GM18511 (cell line): Measurements from ENCODE around the gene ZNF428.

Experiments
- ATAC-seq: cut with Tn5 transposase; IDR thresholded peaks from one replicate; pipeline ENCODE4 v1.9.1; 2021; ENCODE audit warnings: mild to moderate bottlenecking, moderate library complexity; ENCODE audit not compliant: unreplicated experiment

ZNF428 gene

DNA sequence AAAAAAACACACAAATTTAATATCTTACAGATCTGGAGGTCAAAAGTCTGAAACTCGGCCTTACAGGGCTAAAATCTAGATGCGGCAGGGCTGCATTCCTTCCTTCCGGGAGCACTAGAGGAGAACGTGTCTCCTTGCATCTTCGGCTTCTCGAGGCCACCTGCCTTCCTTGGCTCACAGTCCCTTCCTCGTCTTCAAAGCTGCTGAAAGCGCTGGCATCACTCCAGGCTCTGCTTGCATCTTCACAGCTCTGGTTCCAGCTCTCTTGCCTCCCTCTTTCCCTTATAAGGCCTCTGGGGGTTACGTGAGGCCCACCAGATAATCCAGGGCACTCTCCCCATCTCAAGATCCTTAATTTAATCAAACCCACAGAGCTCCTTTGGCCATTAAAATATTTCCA is 54.6 kb downstream of the ZNF428 start:
- no peak for ATAC-seq

DNA sequence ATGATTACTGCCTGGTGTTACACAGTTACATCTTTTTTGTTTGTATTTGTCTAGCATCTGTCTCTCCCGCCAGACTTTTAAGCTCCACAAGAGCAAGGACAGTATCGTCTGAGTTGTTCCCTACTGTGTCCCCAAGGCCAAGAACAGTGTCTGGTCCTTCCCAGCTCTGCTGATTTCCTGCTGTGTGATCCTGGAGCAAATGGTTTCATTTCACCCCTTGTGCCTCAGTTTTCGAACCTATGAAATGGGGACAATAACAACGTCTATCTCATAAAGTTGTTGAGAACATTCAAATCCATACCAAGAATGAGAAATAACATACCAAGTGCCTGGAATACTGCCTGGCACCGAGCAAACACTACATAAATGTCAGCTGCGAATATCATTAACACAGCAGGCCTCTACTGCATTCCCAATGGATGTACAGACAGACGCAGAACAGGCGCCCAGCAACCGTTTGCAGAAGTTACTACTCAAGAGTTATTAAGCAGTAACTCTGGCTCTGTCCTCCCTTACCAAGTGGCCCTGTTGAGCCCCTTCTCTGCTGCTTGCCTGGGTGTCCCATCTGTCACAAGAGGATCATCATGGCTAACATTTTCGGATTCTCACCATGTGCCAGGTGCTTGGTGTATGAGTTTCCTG is 55.5 kb downstream of the ZNF428 start:
- no peak for ATAC-seq

- peak; percentile 87 for ATAC-seq
Measured at GRCh38 chr19:43562698-43563241, 56.7 kb downstream of the ZNF428 start.

GRCh38 chr19:43562226-43562697 is 57.2 kb downstream of the ZNF428 start:
- ATAC-seq: no peak

GRCh38 chr19:43561139-43561970 is 58.1 kb downstream of the ZNF428 start:
- no peak for ATAC-seq

- ATAC-seq: no peak
Measured at GRCh38 chr19:43560687-43561086, 58.7 kb downstream of the ZNF428 start.
